DND-41 (cell line): ENCODE measurements around the gene SUZ12.
"Not testable (repeated sequence)": the region's sequence is repeated elsewhere in the genome, so short reads cannot be mapped to it uniquely, and the experiment has no call there.

Experiments used
- ATAC-seq: fragments of 200-7000 bp; cut with Tn5 transposase; 3 replicates; pipeline ENCODE4 v1.9.1; 2021; ENCODE audit warnings: low read depth; ENCODE audit not compliant: insufficient read depth
- DNase-seq: peaks from one replicate; pipeline ENCODE4 v3.0.0-alpha.2; 2020
- H2AFZ ChIP-seq: 2 replicates; pipeline ENCODE4 v1.6.0; 2012; ENCODE audit warnings: low read depth, low read length
- H3K27ac ChIP-seq: 2 replicates; pipeline ENCODE4 v1.5.1; 2012; ENCODE audit warnings: low read length, inconsistent platforms
- H3K27me3 ChIP-seq: fragments of 200-600 bp; sonication (generic); 2 replicates; pipeline ENCODE4 v1.6.0; 2012; ENCODE audit warnings: low read length, mild to moderate bottlenecking, inconsistent platforms; ENCODE audit not compliant: insufficient read depth, poor library complexity
- H3K36me3 ChIP-seq: 2 replicates; pipeline ENCODE4 v1.5.1; 2012; ENCODE audit warnings: low read length, inconsistent platforms; ENCODE audit not compliant: insufficient read depth
- H3K4me1 ChIP-seq: 2 replicates; pipeline ENCODE4 v1.5.1; 2012; ENCODE audit warnings: mild to moderate bottlenecking, low read length; ENCODE audit not compliant: insufficient read depth
- H3K4me2 ChIP-seq: 2 replicates; pipeline ENCODE4 v1.6.0; 2012; ENCODE audit warnings: mild to moderate bottlenecking, moderate library complexity, low read length, inconsistent platforms; ENCODE audit not compliant: insufficient read depth
- H3K4me3 ChIP-seq, 2 experiments: fragments of 200-600 bp in 1 of 2; shearing (Covaris generic) in 1 of 2; 2 replicates each; pipeline ENCODE4 v1.5.1; 2012 to 2016; ENCODE audit warnings: inconsistent platforms in 2 of 2, low read length in 2 of 2, mild to moderate bottlenecking in 2 of 2, low read depth in 1 of 2, moderate library complexity in 1 of 2
- H3K79me2 ChIP-seq: 2 replicates; pipeline ENCODE4 v1.6.0; 2012; ENCODE audit warnings: low read length, inconsistent platforms; ENCODE audit not compliant: insufficient read depth
- H3K9ac ChIP-seq: 2 replicates; pipeline ENCODE4 v1.6.0; 2012; ENCODE audit warnings: low read depth, mild to moderate bottlenecking, inconsistent platforms, low read length, moderate library complexity
- H3K9me3 ChIP-seq: 2 replicates; pipeline ENCODE4 v1.5.1; 2012; ENCODE audit warnings: low read length, moderate library complexity, mild to moderate bottlenecking, inconsistent platforms; ENCODE audit not compliant: insufficient read depth, severe bottlenecking
- H4K20me1 ChIP-seq: 2 replicates; pipeline ENCODE4 v1.6.0; 2012; ENCODE audit warnings: low read length; ENCODE audit not compliant: insufficient read depth
- EZH2 ChIP-seq: IDR thresholded peaks from 3 replicates; pipeline ENCODE4 v1.6.1; 2012; ENCODE audit warnings: borderline replicate concordance, low read depth, mild to moderate bottlenecking, moderate library complexity, low read length, inconsistent platforms; ENCODE audit not compliant: severe bottlenecking
- TF ChIP-seq, protein P1 (sequence below): IDR thresholded peaks from 2 replicates; pipeline ENCODE4 v1.5.1; 2012; ENCODE audit warnings: borderline replicate concordance, low read length, moderate library complexity, mild to moderate bottlenecking; ENCODE audit not compliant: poor library complexity, severe bottlenecking; ENCODE audit errors: extremely low read depth

Gene SUZ12

DNA sequence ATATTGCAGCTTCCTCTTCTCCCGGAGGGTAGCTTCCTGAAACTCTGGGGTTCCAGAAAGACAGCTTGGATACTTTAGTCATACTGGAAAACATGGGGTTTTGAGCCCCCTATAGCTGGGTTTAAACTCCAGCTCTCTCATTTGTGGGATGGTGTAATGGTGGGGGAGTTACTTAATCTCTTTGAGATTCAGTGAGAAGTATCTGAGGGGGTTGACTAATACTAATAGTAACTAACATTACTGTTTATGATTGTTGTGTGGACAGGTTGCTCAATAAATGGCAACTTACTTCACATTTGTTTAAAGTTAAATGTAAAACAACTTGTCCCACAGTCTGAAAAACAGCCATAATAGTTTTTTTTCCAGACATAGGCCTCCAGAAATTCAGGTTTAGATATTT is 5.1 kb upstream of the SUZ12 start:
- Histone ChIP-seq H3K4me1 (peaks cover 8% of the 10 kb centered on the region), H2AFZ (peak overlapping the region; percentile 44), H3K9me3 (no peaks in the 10 kb centered on the region), H3K4me3 (no peak overlapping the region), H3K27ac (no peak overlapping the region), H3K4me2 (no peak overlapping the region), H3K9ac (no peak overlapping the region), H3K36me3 (no peaks in the 10 kb centered on the region), H3K27me3 (no peaks in the 10 kb centered on the region), H3K79me2 (no peaks in the 10 kb centered on the region), H4K20me1 (no peaks in the 10 kb centered on the region)
- TF ChIP-seq EZH2, result no peak
- TF ChIP-seq, protein P1, sequence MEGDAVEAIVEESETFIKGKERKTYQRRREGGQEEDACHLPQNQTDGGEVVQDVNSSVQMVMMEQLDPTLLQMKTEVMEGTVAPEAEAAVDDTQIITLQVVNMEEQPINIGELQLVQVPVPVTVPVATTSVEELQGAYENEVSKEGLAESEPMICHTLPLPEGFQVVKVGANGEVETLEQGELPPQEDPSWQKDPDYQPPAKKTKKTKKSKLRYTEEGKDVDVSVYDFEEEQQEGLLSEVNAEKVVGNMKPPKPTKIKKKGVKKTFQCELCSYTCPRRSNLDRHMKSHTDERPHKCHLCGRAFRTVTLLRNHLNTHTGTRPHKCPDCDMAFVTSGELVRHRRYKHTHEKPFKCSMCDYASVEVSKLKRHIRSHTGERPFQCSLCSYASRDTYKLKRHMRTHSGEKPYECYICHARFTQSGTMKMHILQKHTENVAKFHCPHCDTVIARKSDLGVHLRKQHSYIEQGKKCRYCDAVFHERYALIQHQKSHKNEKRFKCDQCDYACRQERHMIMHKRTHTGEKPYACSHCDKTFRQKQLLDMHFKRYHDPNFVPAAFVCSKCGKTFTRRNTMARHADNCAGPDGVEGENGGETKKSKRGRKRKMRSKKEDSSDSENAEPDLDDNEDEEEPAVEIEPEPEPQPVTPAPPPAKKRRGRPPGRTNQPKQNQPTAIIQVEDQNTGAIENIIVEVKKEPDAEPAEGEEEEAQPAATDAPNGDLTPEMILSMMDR, result no peak
- DNase-seq (no peak), ATAC-seq (no peak)

DNA sequence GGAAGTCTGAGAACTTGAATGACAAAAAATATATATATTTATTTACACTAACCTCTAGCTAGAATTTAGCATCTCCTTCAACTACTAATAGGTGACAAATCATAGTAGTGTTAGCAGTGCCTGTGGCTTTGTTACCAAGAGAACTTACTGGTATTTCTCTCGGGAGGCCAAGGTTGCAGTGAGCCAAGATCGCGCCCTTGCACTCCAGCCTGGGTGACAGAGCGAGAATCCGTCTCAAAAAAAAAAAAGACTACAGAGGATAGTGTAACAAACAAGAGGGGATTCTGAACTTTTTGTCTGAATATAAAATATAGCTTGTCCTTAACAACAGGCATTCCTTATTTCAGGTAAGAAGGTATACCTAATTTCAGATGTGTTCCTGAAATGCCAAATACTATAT is 1.3 kb upstream of the SUZ12 start:
- Histone ChIP-seq H3K9me3 (no peaks in the 10 kb centered on the region), H3K9ac (no peak overlapping the region), H3K4me1 (peaks cover 26% of the 10 kb centered on the region), H3K36me3 (peaks cover 8% of the 10 kb centered on the region; the same call in 1 of the 2 replicates), H4K20me1 (peaks cover 7% of the 10 kb centered on the region; the same call in 1 of the 2 replicates), H3K4me2 (no peak overlapping the region), H3K4me3 (no peak overlapping the region), H2AFZ (peak overlapping the region; percentile 32; the same call in 1 of the 2 replicates), H3K79me2 (peaks cover 32% of the 10 kb centered on the region), H3K27ac (no peak overlapping the region), H3K27me3 (no peaks in the 10 kb centered on the region)
- ATAC-seq (no peak), DNase-seq (no peak)
- no peak for TF ChIP-seq EZH2
- TF ChIP-seq, protein P1, result no peak

DNA sequence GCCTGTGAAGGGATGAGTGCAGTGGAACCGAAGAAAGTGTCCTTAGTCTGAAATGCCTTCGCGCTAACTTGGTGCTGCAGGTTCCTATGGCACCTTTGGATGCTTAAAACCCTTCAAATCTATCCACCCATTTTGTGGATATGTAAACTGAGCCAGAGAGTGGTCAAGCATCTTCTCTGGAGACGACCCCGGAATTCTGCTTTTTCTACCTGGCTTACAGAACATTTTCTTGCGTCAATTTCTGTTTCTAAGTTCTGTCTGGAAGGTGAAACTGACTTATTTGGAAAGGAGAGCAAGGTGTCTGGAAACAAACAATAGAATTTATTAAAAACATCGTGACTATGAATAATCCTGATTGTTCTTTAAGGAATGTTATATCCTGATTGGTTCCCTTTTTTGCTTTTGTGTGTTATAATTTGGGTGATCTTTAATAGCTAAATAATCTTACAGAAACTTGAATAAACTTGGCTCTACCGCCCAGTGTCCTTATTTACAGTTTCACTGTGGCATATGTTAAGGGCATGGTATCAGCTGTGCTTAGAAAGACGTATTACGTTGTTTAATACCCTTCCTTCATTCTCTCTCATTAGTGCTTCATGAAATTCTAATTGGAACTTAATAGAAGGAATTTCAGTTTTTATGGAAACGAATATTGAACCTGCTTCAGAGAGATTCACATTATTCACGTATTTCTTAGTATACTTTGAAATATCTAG is 1.3 kb downstream of the SUZ12 start:
- not testable (repeated sequence) for H3K27me3 ChIP-seq, DNase-seq, ATAC-seq, H3K9me3 ChIP-seq, H2AFZ ChIP-seq
- H3K4me1 ChIP-seq, result peaks cover 34% of the 10 kb centered on the region
- peak overlapping the region; percentile 50; the same call in 1 of the 2 replicates for H3K27ac ChIP-seq
- peak overlapping the region; percentile 35 to 63; a peak in 3 of 4 replicates for H3K4me3 ChIP-seq
- peaks cover 30% of the 10 kb centered on the region for H3K36me3 ChIP-seq
- peaks cover 57% of the 10 kb centered on the region for H3K79me2 ChIP-seq
- peak overlapping the region; percentile 54 for H3K9ac ChIP-seq
- peaks cover 13% of the 10 kb centered on the region; the same call in 1 of the 2 replicates for H4K20me1 ChIP-seq
- peak overlapping the region; percentile 77 for H3K4me2 ChIP-seq

DNA sequence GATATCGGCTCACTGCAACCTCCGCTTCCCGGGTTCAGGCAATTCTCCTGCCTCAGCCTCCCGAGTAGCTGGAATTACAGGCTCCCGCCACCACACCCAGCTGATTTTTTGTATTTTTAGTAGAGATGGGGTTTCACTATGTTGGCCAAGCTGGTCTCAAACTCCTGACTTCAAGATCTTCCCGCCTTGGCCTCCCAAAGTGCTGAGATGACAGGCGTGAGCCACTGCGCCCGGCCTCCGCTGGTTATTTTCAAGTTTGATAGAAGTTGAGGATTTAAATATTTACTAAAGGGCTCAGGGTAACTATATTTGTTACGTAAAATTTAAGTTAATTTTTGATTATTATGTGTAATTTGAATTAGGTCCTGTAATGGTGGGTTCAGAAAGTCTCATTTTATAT is 5.1 kb downstream of the SUZ12 start:
- not testable (repeated sequence) for H3K4me2 ChIP-seq, H3K9ac ChIP-seq, ATAC-seq, H3K27ac ChIP-seq, H3K4me3 ChIP-seq, H2AFZ ChIP-seq, DNase-seq, H3K27me3 ChIP-seq, H3K9me3 ChIP-seq
- H3K36me3 ChIP-seq, result peaks cover 54% of the 10 kb centered on the region
- H3K4me1 ChIP-seq, result peaks cover 26% of the 10 kb centered on the region
- peaks cover 90% of the 10 kb centered on the region for H3K79me2 ChIP-seq
- H4K20me1 ChIP-seq, result peaks cover 18% of the 10 kb centered on the region; the same call in 1 of the 2 replicates

DNA sequence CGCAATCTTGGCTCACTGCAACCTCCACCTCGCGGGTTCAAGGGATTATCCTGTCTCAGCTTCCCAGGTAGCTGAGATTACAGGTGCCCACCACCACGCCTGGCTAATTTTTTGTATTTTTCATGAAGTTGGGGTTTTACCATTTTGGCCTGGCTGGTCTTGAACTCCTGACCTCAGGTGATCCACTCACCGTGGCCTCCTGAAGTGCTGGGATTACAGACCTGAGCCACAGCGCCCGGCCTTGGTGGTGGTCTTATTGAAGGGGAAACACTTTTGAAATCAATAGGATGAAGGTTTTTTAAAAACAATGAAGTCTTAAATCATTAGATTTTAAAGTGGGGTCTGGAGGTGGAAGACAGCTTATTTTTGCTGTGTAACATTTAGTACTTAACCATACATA is 5.6 kb downstream of the SUZ12 start:
- H3K79me2 ChIP-seq, result peaks cover 90% of the 10 kb centered on the region
- H3K9me3 ChIP-seq, H3K9ac ChIP-seq, H3K27ac ChIP-seq, ATAC-seq, H3K27me3 ChIP-seq, H3K4me3 ChIP-seq, H2AFZ ChIP-seq, DNase-seq: not testable (repeated sequence)
- peaks cover 54% of the 10 kb centered on the region for H3K36me3 ChIP-seq
- H3K4me2 ChIP-seq, result peak overlapping the region; percentile 27; the same call in 1 of the 2 replicates
- H4K20me1 ChIP-seq, result peaks cover 18% of the 10 kb centered on the region; the same call in 1 of the 2 replicates
- H3K4me1 ChIP-seq, result peaks cover 26% of the 10 kb centered on the region

DNA sequence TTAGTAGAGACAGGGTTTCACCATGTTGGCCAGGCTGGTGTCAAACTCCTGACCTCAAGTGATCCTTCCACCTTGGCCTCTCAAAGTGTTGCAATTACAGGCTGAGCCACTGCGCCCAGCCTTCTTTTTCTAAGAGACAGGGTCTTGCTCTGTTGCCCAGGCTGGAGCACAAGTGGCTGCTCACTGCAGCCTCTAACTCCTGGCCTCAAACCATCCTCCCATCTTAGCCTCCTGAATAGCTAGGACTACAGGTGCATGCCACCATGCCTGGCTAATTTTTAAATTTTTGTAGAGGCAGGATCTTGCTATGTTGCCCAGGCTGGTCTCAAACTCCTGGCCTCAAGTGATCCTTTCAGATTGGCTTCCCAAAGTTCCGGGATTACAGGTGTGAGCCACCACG is 15.1 kb downstream of the SUZ12 start:
- not testable (repeated sequence) for H4K20me1 ChIP-seq, DNase-seq, H3K27ac ChIP-seq, H3K9me3 ChIP-seq, H3K4me2 ChIP-seq, H3K4me3 ChIP-seq, ATAC-seq, H2AFZ ChIP-seq, H3K27me3 ChIP-seq, H3K9ac ChIP-seq, H3K4me1 ChIP-seq
- Histone ChIP-seq H3K79me2 (peaks cover 31% of the 10 kb centered on the region), H3K36me3 (peaks cover 65% of the 10 kb centered on the region)
